ENCODE measurements around the gene ADRA2C.

Gene ADRA2C

DNA sequence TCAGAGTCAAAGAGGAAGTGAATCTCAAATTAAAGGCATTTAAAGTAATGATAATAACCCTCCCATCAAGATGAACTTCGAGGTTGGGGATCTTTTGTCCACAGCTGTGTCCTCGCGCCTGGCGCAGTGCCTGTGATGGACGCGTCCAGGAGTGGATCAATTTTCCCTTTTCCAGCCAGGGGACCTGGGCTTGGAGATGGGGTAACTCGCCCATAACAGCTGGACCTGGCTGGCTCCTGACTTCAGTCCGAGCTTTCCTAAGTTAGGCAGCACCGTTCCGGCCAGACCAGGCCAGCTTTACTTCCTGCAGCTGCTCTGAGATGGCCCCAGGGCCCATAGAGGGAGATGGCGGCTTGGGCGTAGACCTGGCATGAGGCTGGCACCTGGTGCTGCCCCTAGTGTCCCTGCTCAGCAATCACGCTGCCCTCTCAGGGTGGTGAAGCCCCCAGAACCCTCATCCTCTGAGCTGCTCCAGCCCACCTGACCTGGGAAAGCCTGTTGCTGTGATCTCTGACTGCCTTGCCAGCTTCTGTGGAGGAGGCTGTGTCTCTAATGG, 23.9 kb downstream of the ADRA2C start:
- Histone ChIP-seq H4K20me1 (ENCODE audit: insufficient read depth, low read length) (no peaks in the 10 kb centered on the region), H3F3A (ENCODE audit: insufficient read depth, low read length) (no peaks in the 10 kb centered on the region)

DNA sequence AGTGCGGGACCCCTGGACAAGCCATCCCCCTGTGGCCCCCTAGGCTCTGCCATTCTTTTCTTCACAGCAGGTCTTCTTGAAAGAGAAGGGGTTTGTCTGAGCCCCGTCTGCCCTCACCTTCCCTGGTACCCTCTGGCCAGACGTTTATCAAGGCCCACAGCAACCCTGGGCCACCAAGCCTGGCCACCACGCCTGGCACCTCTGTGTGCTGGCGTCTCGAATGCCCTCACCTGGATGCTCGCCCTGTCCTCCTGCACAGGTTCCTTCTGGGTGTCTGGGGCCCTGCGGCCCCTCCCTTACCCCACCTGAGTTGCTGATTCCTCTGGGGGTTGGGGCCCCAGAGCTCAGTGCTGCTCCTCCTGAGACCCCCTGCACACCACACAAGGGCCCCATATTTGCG, 25.1 kb downstream of the ADRA2C start:
- no peak for TF ChIP-seq CTCF (IDR thresholded peaks at IDR 0.05; ENCODE audit: low read length)
- no peak for TF ChIP-seq EZH2 (IDR thresholded peaks at IDR 0.05; ENCODE audit: borderline replicate concordance, low read length)
- Histone ChIP-seq H3K4me1 (ENCODE audit: insufficient read depth, low read length, severe bottlenecking) (no peaks in the 10 kb centered on the region), H3K27ac (ENCODE audit: low read depth, low read length, poor library complexity, severe bottlenecking) (no peak overlapping the region), H3K9ac (ENCODE audit: low read length) (no peak overlapping the region), H2AFZ (ENCODE audit: low read length) (no peak overlapping the region), H3K9me2 (ENCODE audit: low read depth, low read length) (no peaks in the 10 kb centered on the region), H3K79me2 (ENCODE audit: insufficient read depth, low read length) (no peaks in the 10 kb centered on the region), H3K36me3 (ENCODE audit: insufficient read depth, low read length) (no peaks in the 10 kb centered on the region), H3K4me3 (ENCODE audit: low read depth, low read length, poor library complexity, severe bottlenecking) (no peak overlapping the region), H3K4me2 (ENCODE audit: low read length) (no peak overlapping the region), H3K27me3 (ENCODE audit: insufficient read depth, low read length) (no peaks in the 10 kb centered on the region), H4K20me1 (ENCODE audit: insufficient read depth, low read length) (no peaks in the 10 kb centered on the region), H3K9me3 (ENCODE audit: low read length) (no peaks in the 10 kb centered on the region), H3F3A (ENCODE audit: insufficient read depth, low read length) (no peaks in the 10 kb centered on the region)

More for the DNA sequence above, 23.9 kb downstream of the ADRA2C start:
- Histone ChIP-seq H3K4me2 (ENCODE audit: low read length) (no peak overlapping the region), H3K9me3 (ENCODE audit: low read length) (no peaks in the 10 kb centered on the region), H3K4me3 (ENCODE audit: low read depth, low read length, poor library complexity, severe bottlenecking) (no peak overlapping the region), H3K27me3 (ENCODE audit: insufficient read depth, low read length) (no peaks in the 10 kb centered on the region), H3K9me2 (ENCODE audit: low read depth, low read length) (no peaks in the 10 kb centered on the region), H2AFZ (ENCODE audit: low read length) (no peak overlapping the region), H3K79me2 (ENCODE audit: insufficient read depth, low read length) (no peaks in the 10 kb centered on the region), H3K4me1 (ENCODE audit: insufficient read depth, low read length, severe bottlenecking) (no peaks in the 10 kb centered on the region), H3K9ac (ENCODE audit: low read length) (no peak overlapping the region), H3K36me3 (ENCODE audit: insufficient read depth, low read length) (no peaks in the 10 kb centered on the region), H3K27ac (ENCODE audit: low read depth, low read length, poor library complexity, severe bottlenecking) (no peak overlapping the region)
- TF ChIP-seq CTCF (IDR thresholded peaks at IDR 0.05; ENCODE audit: low read length) (no peak), EZH2 (IDR thresholded peaks at IDR 0.05; ENCODE audit: borderline replicate concordance, low read length) (no peak)

DNA sequence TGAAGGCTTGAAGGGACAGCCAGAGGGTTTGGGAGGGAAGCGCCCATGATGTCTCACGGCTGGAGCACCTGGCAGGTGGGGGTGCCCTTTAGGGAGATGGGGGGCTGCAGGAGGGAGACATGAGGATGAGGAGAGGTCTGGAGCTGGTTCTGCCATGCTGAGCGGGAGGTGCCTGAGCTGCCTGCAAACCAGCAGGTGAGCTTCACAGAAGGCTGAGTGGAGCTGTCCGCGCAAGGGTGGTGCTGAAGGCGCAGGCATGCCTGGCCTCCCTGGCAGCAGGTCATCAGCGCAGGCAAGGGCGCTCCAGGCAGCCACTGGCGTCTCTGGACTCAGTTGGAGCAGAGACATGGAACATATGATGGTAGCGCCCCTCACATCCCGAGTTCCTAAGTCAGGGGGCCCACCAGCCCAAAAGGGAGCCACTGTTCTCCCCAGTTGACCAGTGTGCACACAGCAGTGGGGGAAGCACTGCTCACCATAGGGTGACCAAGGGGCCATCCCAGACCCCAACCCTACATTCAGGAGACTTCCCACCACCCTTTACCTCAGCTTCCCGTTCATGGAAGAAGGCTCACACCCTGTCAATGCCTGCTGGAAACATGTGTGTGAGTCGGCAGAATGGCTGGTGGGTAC, 25.8 kb downstream of the ADRA2C start:
- H3K79me2 ChIP-seq (ENCODE audit: insufficient read depth, low read length), result no peaks in the 10 kb centered on the region
- H3K4me1 ChIP-seq (ENCODE audit: insufficient read depth, low read length, severe bottlenecking), result no peaks in the 10 kb centered on the region
- H3K36me3 ChIP-seq (ENCODE audit: insufficient read depth, low read length), result no peaks in the 10 kb centered on the region
- H3K9ac ChIP-seq (ENCODE audit: low read length), result no peak overlapping the region
- no peak overlapping the region for H2AFZ ChIP-seq (ENCODE audit: low read length)
- H3K4me2 ChIP-seq (ENCODE audit: low read length), result no peak overlapping the region
- H3K9me3 ChIP-seq (ENCODE audit: low read length), result no peaks in the 10 kb centered on the region
- no peaks in the 10 kb centered on the region for H3K27me3 ChIP-seq (ENCODE audit: insufficient read depth, low read length)
- no peak overlapping the region for H3K4me3 ChIP-seq (ENCODE audit: low read depth, low read length, poor library complexity, severe bottlenecking)
- TF ChIP-seq EZH2 (IDR thresholded peaks at IDR 0.05; ENCODE audit: borderline replicate concordance, low read length) (no peak), CTCF (IDR thresholded peaks at IDR 0.05; ENCODE audit: low read length) (no peak)
- no peaks in the 10 kb centered on the region for H3K9me2 ChIP-seq (ENCODE audit: low read depth, low read length)
- no peaks in the 10 kb centered on the region for H4K20me1 ChIP-seq (ENCODE audit: insufficient read depth, low read length)
- H3K27ac ChIP-seq (ENCODE audit: low read depth, low read length, poor library complexity, severe bottlenecking), result no peak overlapping the region
- H3F3A ChIP-seq (ENCODE audit: insufficient read depth, low read length), result no peaks in the 10 kb centered on the region

Measured in OCI-LY1 (cell line).